GM12878 (cell line): ENCODE results near the gene DNMBP. TPM values are rescaled to one million over a fixed set of nuclear protein-coding genes. Genes with fewer than 3 reads are reported as not detected.

ENCODE experiments used
- ATAC-seq: fragments of 200-7000 bp; cut with Tn5 transposase; 3 replicates; pipeline ENCODE4 v1.9.1; 2020; ENCODE audit warnings: mild to moderate bottlenecking, moderate library complexity
- BruUV-seq: library from RNA; stranded (reverse); fragments of 400-500 nt; replicated peaks from 2 replicates; lab custom pipeline; 2021; lab: Mats Ljungman, UMichigan
- CTCF ChIA-PET: fragments of 300-600 bp; sonication (Branson Sonifier 250); formaldehyde crosslinking; extraction: SDS; loops from one replicate; lab custom pipeline; 2021; ENCODE audit warnings: inconsistent platforms; lab: Yijun Ruan, JAX
- POLR2A ChIA-PET: fragments of 350-600 bp; formaldehyde crosslinking; extraction: SDS; loops from one replicate; lab custom pipeline; 2021; ENCODE audit warnings: inconsistent platforms; lab: Charles Lee
- RAD21 ChIA-PET: fragments of 300-600 bp; sonication (Branson Sonifier 250); formaldehyde crosslinking; loops from one replicate; lab custom pipeline; 2023; ENCODE audit warnings: antibody characterized with exemption; ENCODE audit not compliant: unreplicated experiment; lab: Charles Lee
- SMC1A ChIA-PET: fragments of 300-600 bp; sonication (Branson Sonifier 250); formaldehyde crosslinking; loops from one replicate; lab custom pipeline; 2023; ENCODE audit not compliant: unreplicated experiment, uncharacterized antibody; lab: Charles Lee
- DNase-seq: peaks from one replicate; pipeline ENCODE4 v3.0.0-alpha.2; 2011; ENCODE audit warnings: low read depth, low spot score
- FAIRE-seq: peaks from 3 replicates; lab custom pipeline; 2011; peaks lifted over from hg19 to GRCh38; lab: Jason Lieb, UNC
- H2AFZ ChIP-seq: 2 replicates; pipeline ENCODE4 v1.6.0; 2011; ENCODE audit warnings: low read depth, low read length, control low read depth; ENCODE audit not compliant: control insufficient read depth
- H3K27ac ChIP-seq: 2 replicates; pipeline ENCODE4 v1.5.1; 2011; ENCODE audit warnings: control low read depth; ENCODE audit not compliant: control insufficient read depth, insufficient read depth
- H3K27me3 ChIP-seq, 2 experiments: replicated peaks in 1 of 2; 2 replicates each; pipeline versions ENCODE4 v1.6.0 to v1.6.1; 2011; ENCODE audit warnings: low read length in 1 of 2; ENCODE audit not compliant: control insufficient read depth in 2 of 2, insufficient read depth in 2 of 2
- H3K36me3 ChIP-seq, 2 experiments: 2 replicates each; pipeline ENCODE4 v1.5.1; 2011; ENCODE audit warnings: low read length in 1 of 2; ENCODE audit not compliant: control insufficient read depth in 2 of 2, insufficient read depth in 2 of 2
- H3K4me1 ChIP-seq: 2 replicates; pipeline ENCODE4 v1.6.1; 2011; ENCODE audit warnings: mild to moderate bottlenecking, low read length, moderate library complexity, mixed read lengths; ENCODE audit not compliant: control insufficient read depth, insufficient read depth
- H3K4me2 ChIP-seq: 2 replicates; pipeline ENCODE4 v1.6.0; 2011; ENCODE audit warnings: control low read depth; ENCODE audit not compliant: control insufficient read depth, insufficient read depth
- H3K4me3 ChIP-seq: fragments of 200-600 bp; sonication (generic); 2 replicates; pipeline ENCODE4 v1.5.1; 2016
- H3K79me2 ChIP-seq: 2 replicates; pipeline ENCODE4 v1.6.0; 2011; ENCODE audit warnings: low read length; ENCODE audit not compliant: control insufficient read depth, insufficient read depth
- H3K9ac ChIP-seq: 2 replicates; pipeline ENCODE4 v1.8.0; 2011; ENCODE audit warnings: low read length, control low read depth, mixed read lengths; ENCODE audit not compliant: control insufficient read depth, insufficient read depth
- H3K9me3 ChIP-seq: replicated peaks from 3 replicates; pipeline ENCODE4 v1.5.1; 2011; ENCODE audit warnings: mild to moderate bottlenecking, low read length; ENCODE audit not compliant: control insufficient read depth, insufficient read depth
- H4K20me1 ChIP-seq: 2 replicates; pipeline ENCODE4 v1.6.0; 2011; ENCODE audit not compliant: control insufficient read depth, insufficient read depth
- ATF7 ChIP-seq: fragments of 450-650 bp; IDR thresholded peaks from 2 replicates; pipeline ENCODE4 v1.6.1; 2016; ENCODE audit warnings: low read depth, mild to moderate bottlenecking
- BCL3 ChIP-seq: IDR thresholded peaks from 2 replicates; pipeline ENCODE4 v1.6.1; 2011; ENCODE audit warnings: borderline replicate concordance, low read depth, mild to moderate bottlenecking, moderate library complexity, low read length; ENCODE audit not compliant: insufficient read depth, poor library complexity, severe bottlenecking
- CHD1 ChIP-seq: IDR thresholded peaks from 2 replicates; pipeline ENCODE4 v1.6.1; 2012; ENCODE audit warnings: low read depth, low read length, improper control_type of control experiment
- CREB1 ChIP-seq: IDR thresholded peaks from 2 replicates; pipeline ENCODE4 v1.6.1; 2012; ENCODE audit warnings: low read depth, mild to moderate bottlenecking, inconsistent platforms
- EGR1 ChIP-seq, 2 experiments: IDR thresholded peaks; 1 replicate in 1 of 2; 2 replicates in 1 of 2; pipeline ENCODE4 v1.6.1; 2011 to 2012; ENCODE audit warnings: low read depth in 2 of 2, low read length in 2 of 2, borderline replicate concordance in 1 of 2, mild to moderate bottlenecking in 1 of 2, moderate library complexity in 1 of 2
- EP300 ChIP-seq, 2 experiments: fragments of 150-350 bp in 1 of 2; IDR thresholded peaks; 2 replicates each; pipeline ENCODE4 v1.6.1; 2011 to 2012; ENCODE audit warnings: low read depth in 2 of 2, low read length in 2 of 2, borderline replicate concordance in 1 of 2, improper control_type of control experiment in 1 of 2, inconsistent platforms in 1 of 2; ENCODE audit not compliant: control insufficient read depth in 1 of 2
- HCFC1 ChIP-seq: fragments of 150-350 bp; IDR thresholded peaks from 2 replicates; pipeline ENCODE4 v1.6.1; 2014; ENCODE audit warnings: low read length
- HDAC6 ChIP-seq: fragments of 200-600 bp; sonication (generic); IDR thresholded peaks from one replicate; pipeline ENCODE4 v1.8.0; 2017; ENCODE audit warnings: antibody characterized with exemption; ENCODE audit not compliant: unreplicated experiment
- KLF5 ChIP-seq: fragments of 450-650 bp; IDR thresholded peaks from 2 replicates; pipeline ENCODE4 v1.6.1; 2014; ENCODE audit warnings: mild to moderate bottlenecking; ENCODE audit not compliant: partially characterized antibody
- NFIC ChIP-seq: IDR thresholded peaks from 2 replicates; pipeline ENCODE4 v1.6.1; 2012; ENCODE audit warnings: low read depth, mild to moderate bottlenecking, inconsistent platforms, low read length, moderate library complexity
- RCOR1 ChIP-seq: conservative IDR thresholded peaks from 2 replicates; pipeline ENCODE4 v1.6.1; 2012; ENCODE audit warnings: low read depth, low read length, improper control_type of control experiment
- SKIL ChIP-seq: fragments of 450-650 bp; IDR thresholded peaks from 2 replicates; pipeline ENCODE4 v1.6.1; 2017; ENCODE audit warnings: mild to moderate bottlenecking, low read depth, inconsistent platforms; ENCODE audit not compliant: poor library complexity, severe bottlenecking
- YBX1 ChIP-seq: fragments of 450-650 bp; IDR thresholded peaks from 2 replicates; pipeline ENCODE4 v1.6.1; 2016; ENCODE audit warnings: antibody characterized with exemption
- ZNF687 ChIP-seq: fragments of 450-650 bp; IDR thresholded peaks from 2 replicates; pipeline ENCODE4 v1.6.1; 2017; ENCODE audit warnings: mild to moderate bottlenecking, moderate library complexity
- WGBS: methylation state at CpG from one replicate; pipeline ENCODE4 v1.1.6; 2016; ENCODE audit warnings: low lambda C conversion rate; ENCODE audit not compliant: insufficient replicate concordance, insufficient coverage; ENCODE audit errors: missing lambda C conversion rate; 5-methylcytosine and 5-hydroxymethylcytosine counted together
- in situ Hi-C: fragments of 300-500 bp; cut with MboI; formaldehyde crosslinking; loops from 9 replicates; pipeline ENCODE4 v1.14.3; 2018; ENCODE audit warnings: mixed read lengths
- intact Hi-C: fragments of 100-400 bp; cut with micrococcal nuclease; formaldehyde crosslinking; loops from one replicate; pipeline ENCODE4 v1.14.2; 2022; ENCODE audit not compliant: unreplicated experiment
- polyA plus RNA-seq, 11 experiments: library from polyadenylated mRNA; depleted of rRNA in 4 of 11; unstranded in 6 of 11; stranded (reverse) in 5 of 11; fragments of >200 nt; fragmentation: Nextera tagmentation in 4 of 11; fragmentation: Illumina TruSeq in 1 of 11; extraction: Ambion mirVana in 4 of 11; extraction: Trizol in 1 of 11; gene quantifications; 1 replicate in 1 of 11; 2 replicates in 10 of 11; pipeline versions ENCODE4 v1.2.1 to v1.2.3, GENCODE V29; 2011 to 2016; ENCODE audit warnings: inconsistent platforms in 2 of 11, missing spikeins in 2 of 11, low read depth in 1 of 11
- total RNA-seq, 4 experiments: library from RNA; depleted of rRNA in 3 of 4; stranded (reverse); fragments of >200 nt in 3 of 4; fragmentation: Illumina TruSeq in 1 of 4; extraction: Trizol in 1 of 4; gene quantifications; 2 replicates each; pipeline versions ENCODE4 v1.2.1 to v1.2.3, GENCODE V29; 2013 to 2021

DNMBP gene
- total and polyA plus RNA-seq, 10 of the 15 experiments (the other 5 are each of a cell fraction or from before 2014, with no cell fraction given) = 7.1 to 45.0 (median 22.0) TPM

- TF ChIP-seq BCL3 = no peak
- TF ChIP-seq CREB1 = no peak
- TF ChIP-seq YBX1 = no peak
- TF ChIP-seq ATF7 = no peak
- TF ChIP-seq EGR1 (IDR thresholded peaks at IDR 0.05; ENCODE audit: borderline replicate concordance in 1 of 2, low read depth in 2 of 2, low read length in 2 of 2) = no peak
Measured at GRCh38 chr10:100025576-100025975, 15.8 kb upstream of the DNMBP start (continued).

- POLR2A ChIA-PET = interaction anchor here (0.6 to 1.2 kb wide), 2 partner anchors 14 to 16 kb away, joined by 3 read pairs; no protein-coding TSS in a partner anchor
- TF ChIP-seq HCFC1 = no peak
- no peak for TF ChIP-seq CHD1
- TF ChIP-seq HDAC6 = no peak
- TF ChIP-seq KLF5 = no peak
- TF ChIP-seq SKIL = no peak
- TF ChIP-seq EP300 (IDR thresholded peaks at IDR 0.05; ENCODE audit: borderline replicate concordance in 1 of 2, control insufficient read depth in 1 of 2, low read depth in 2 of 2, low read length in 2 of 2) = no peak
- no peak for TF ChIP-seq NFIC
- no peak for TF ChIP-seq ZNF687
- no peak for TF ChIP-seq RCOR1
Measured at GRCh38 chr10:100024748-100025147, 15.0 kb upstream of the DNMBP start.

More at GRCh38 chr10:100024748-100025147, 15.0 kb upstream of the DNMBP start:
- no peak for FAIRE-seq
- intact Hi-C loops (no loop called here), in situ Hi-C loops (no loop called here)
- no peak for DNase-seq
- ChIA-PET RAD21 (interaction anchor here (1.8 kb wide), 1 partner anchor 21 kb away, joined by 7 read pairs; no protein-coding TSS in a partner anchor), CTCF (interaction anchor here (0.8 to 1.7 kb wide), 3 partner anchors 21 to 172 kb away, joined by 4 read pairs; no protein-coding TSS in a partner anchor), SMC1A (interaction anchor here (0.6 to 1.5 kb wide), 5 partner anchors 10 to 86 kb away, joined by 3 to 9 read pairs (median 4); no protein-coding TSS in a partner anchor)
- no peak overlapping the region for H2AFZ ChIP-seq
- H3K9ac ChIP-seq = no peak overlapping the region
- H4K20me1 ChIP-seq = no peaks in the 10 kb centered on the region
- H3K4me3 ChIP-seq = no peak overlapping the region
- H3K4me1 ChIP-seq = peaks cover 21% of the 10 kb centered on the region
- BruUV-seq = no TSS peak
- WGBS = 82% methylated on average over 9 of the region's 11 CpGs
- H3K27ac ChIP-seq = no peak overlapping the region
- no peaks in the 10 kb centered on the region for H3K27me3 ChIP-seq
- H3K79me2 ChIP-seq = no peaks in the 10 kb centered on the region
- no peak for ATAC-seq
- H3K9me3 ChIP-seq = peaks cover 10% of the 10 kb centered on the region; the same call in 2 of the 3 replicates
- H3K36me3 ChIP-seq = no peaks in the 10 kb centered on the region
- H3K4me2 ChIP-seq = no peak overlapping the region
